PC-3 (cell line): Measurements from ENCODE around the gene MAP2. TPM values are rescaled to one million over a fixed set of nuclear protein-coding genes. Genes with fewer than 3 reads are reported as not detected.

Experiments used
- ATAC-seq: fragments of 200-7000 bp; cut with Tn5 transposase; 2 replicates; pipeline ENCODE4 v1.9.1; 2020; ENCODE audit warnings: mild to moderate bottlenecking, moderate library complexity
- BruUV-seq: library from RNA; stranded (reverse); fragments of 400-500 nt; replicated peaks from 2 replicates; lab custom pipeline; 2021; lab: Mats Ljungman, UMichigan
- CTCF ChIA-PET: fragments of 300-600 bp; sonication (Branson Sonifier 250); formaldehyde crosslinking; loops from one replicate; lab custom pipeline; 2022; ENCODE audit warnings: antibody characterized with exemption; lab: Charles Lee
- POLR2A ChIA-PET: fragments of 300-600 bp; sonication (Branson Sonifier 250); formaldehyde crosslinking; loops from one replicate; lab custom pipeline; 2022; ENCODE audit warnings: antibody characterized with exemption; ENCODE audit not compliant: unreplicated experiment; lab: Charles Lee
- DNase-seq: peaks from one replicate; pipeline ENCODE4 v3.0.0-alpha.2; 2015
- H2AFZ ChIP-seq: fragments of 300-600 bp; sonication (generic); 2 replicates; pipeline ENCODE4 v1.6.0; 2016; ENCODE audit warnings: antibody characterized with exemption, low read length
- H3F3A ChIP-seq: fragments of 300-600 bp; sonication (generic); one replicate; pipeline ENCODE4 v1.6.0; 2017; ENCODE audit warnings: antibody characterized with exemption, low read length, control low read depth, mild to moderate bottlenecking; ENCODE audit not compliant: unreplicated experiment
- H3K27ac ChIP-seq: fragments of 300-600 bp; sonication (generic); 2 replicates; pipeline ENCODE4 v1.5.1; 2016; ENCODE audit warnings: mild to moderate bottlenecking, low read length
- H3K27me3 ChIP-seq: fragments of 300-600 bp; sonication (generic); 2 replicates; pipeline ENCODE4 v1.6.1; 2016; ENCODE audit warnings: low read length, mixed read lengths
- H3K36me3 ChIP-seq: fragments of 300-600 bp; sonication (generic); 2 replicates; pipeline ENCODE4 v1.6.1; 2016; ENCODE audit warnings: low read depth, mixed run types, low read length, mixed read lengths
- H3K4me1 ChIP-seq: fragments of 300-600 bp; sonication (generic); 2 replicates; pipeline ENCODE4 v1.5.1; 2016; ENCODE audit warnings: low read length; ENCODE audit not compliant: insufficient read depth
- H3K4me2 ChIP-seq: fragments of 300-600 bp; sonication (generic); 2 replicates; pipeline ENCODE4 v1.6.0; 2016; ENCODE audit warnings: low read length
- H3K4me3 ChIP-seq: fragments of 300-600 bp; sonication (generic); 2 replicates; pipeline ENCODE4 v1.5.1; 2016; ENCODE audit warnings: mild to moderate bottlenecking, low read length, mixed read lengths
- H3K79me2 ChIP-seq: fragments of 300-600 bp; sonication (generic); 2 replicates; pipeline ENCODE4 v1.6.1; 2017; ENCODE audit warnings: low read length, mixed read lengths
- H3K9ac ChIP-seq: fragments of 300-600 bp; sonication (generic); 2 replicates; pipeline ENCODE4 v1.6.0; 2016; ENCODE audit warnings: mild to moderate bottlenecking, low read length
- H3K9me2 ChIP-seq: fragments of 300-600 bp; sonication (generic); replicated peaks from 2 replicates; pipeline ENCODE4 v1.6.1; 2016; ENCODE audit warnings: mixed run types, low read length, mixed read lengths
- H3K9me3 ChIP-seq: fragments of 300-600 bp; sonication (generic); 2 replicates; pipeline ENCODE4 v1.6.1; 2016; ENCODE audit warnings: low read length, mixed read lengths
- H4K20me1 ChIP-seq: fragments of 300-600 bp; sonication (generic); 2 replicates; pipeline ENCODE4 v1.6.1; 2016; ENCODE audit warnings: low read length, mixed read lengths
- CTCF ChIP-seq: fragments of 300-600 bp; sonication (generic); conservative IDR thresholded peaks from 2 replicates; pipeline ENCODE4 v1.5.1; 2017; ENCODE audit warnings: antibody characterized with exemption, low read depth, mild to moderate bottlenecking, low read length
- EZH2 ChIP-seq: fragments of 300-600 bp; sonication (generic); IDR thresholded peaks from one replicate; pipeline ENCODE4 v1.6.1; 2017; ENCODE audit warnings: antibody characterized with exemption, mild to moderate bottlenecking, low read length; ENCODE audit not compliant: unreplicated experiment
- EZH2phosphoT487 ChIP-seq: fragments of 300-600 bp; sonication (generic); IDR thresholded peaks from 2 replicates; pipeline ENCODE4 v1.6.1; 2018; ENCODE audit warnings: mild to moderate bottlenecking, antibody characterized with exemption, low read length, borderline replicate concordance
- intact Hi-C: fragments of 100-400 bp; cut with micrococcal nuclease; formaldehyde crosslinking; loops from 2 replicates; pipeline ENCODE4 v1.9.0; 2023
- total RNA-seq: library from RNA; depleted of rRNA; stranded (reverse); fragments of >200 nt; gene quantifications from 2 replicates; pipeline ENCODE4 v1.2.3, GENCODE V29; 2014

The MAP2 gene
- total RNA-seq, 1 experiment from 2014 or later, result 2.1 TPM

- Histone ChIP-seq H4K20me1 (no peaks in the 10 kb centered on the region), H3K9ac (no peak overlapping the region), H3K79me2 (no peaks in the 10 kb centered on the region), H3K4me1 (no peaks in the 10 kb centered on the region), H3K9me3 (no peaks in the 10 kb centered on the region), H3K4me3 (no peak overlapping the region), H2AFZ (no peak overlapping the region), H3K27me3 (no peaks in the 10 kb centered on the region), H3K27ac (no peak overlapping the region), H3K9me2 (no peaks in the 10 kb centered on the region), H3K36me3 (no peaks in the 10 kb centered on the region), H3K4me2 (no peak overlapping the region), H3F3A (no peaks in the 10 kb centered on the region)
- ATAC-seq (no peak), DNase-seq (no peak)
- no TSS peak for BruUV-seq
- intact Hi-C loops, result no loop called here
- POLR2A ChIA-PET, result no interaction called here
- CTCF ChIA-PET, result no interaction called here
- TF ChIP-seq EZH2 (no peak), CTCF (no peak), EZH2phosphoT487 (no peak)
Measured at GRCh38 chr2:209451209-209451834, 27.5 kb downstream of the MAP2 start.

- no peak overlapping the region for H3K27ac ChIP-seq
- H3K79me2 ChIP-seq, result no peaks in the 10 kb centered on the region
- H3K27me3 ChIP-seq, result no peaks in the 10 kb centered on the region
- H3K4me2 ChIP-seq, result no peak overlapping the region
- BruUV-seq, result no TSS peak
- H3K9me2 ChIP-seq, result no peaks in the 10 kb centered on the region
- H3K9me3 ChIP-seq, result no peaks in the 10 kb centered on the region
- CTCF ChIA-PET, result no interaction called here
- H3K4me3 ChIP-seq, result no peak overlapping the region
- no peaks in the 10 kb centered on the region for H3K36me3 ChIP-seq
- H3K4me1 ChIP-seq, result peaks cover 24% of the 10 kb centered on the region
- H2AFZ ChIP-seq, result no peak overlapping the region
- no peaks in the 10 kb centered on the region for H4K20me1 ChIP-seq
- POLR2A ChIA-PET, result no interaction called here
- intact Hi-C loops, result no loop called here
- no peak for TF ChIP-seq EZH2
- no peak for TF ChIP-seq EZH2phosphoT487
- no peak for TF ChIP-seq CTCF
- DNase-seq, result no peak
- H3F3A ChIP-seq, result peaks cover 8% of the 10 kb centered on the region
- no peak overlapping the region for H3K9ac ChIP-seq
- ATAC-seq, result no peak
Measured at GRCh38 chr2:209456489-209456888, 32.6 kb downstream of the MAP2 start.
